DMS153 (cell line): ENCODE results near the gene PTCD1.

Source experiments
- DNase-seq: peaks from one replicate; lab custom pipeline; 2025; lab: John Stamatoyannopoulos, UW

The PTCD1 gene

DNA sequence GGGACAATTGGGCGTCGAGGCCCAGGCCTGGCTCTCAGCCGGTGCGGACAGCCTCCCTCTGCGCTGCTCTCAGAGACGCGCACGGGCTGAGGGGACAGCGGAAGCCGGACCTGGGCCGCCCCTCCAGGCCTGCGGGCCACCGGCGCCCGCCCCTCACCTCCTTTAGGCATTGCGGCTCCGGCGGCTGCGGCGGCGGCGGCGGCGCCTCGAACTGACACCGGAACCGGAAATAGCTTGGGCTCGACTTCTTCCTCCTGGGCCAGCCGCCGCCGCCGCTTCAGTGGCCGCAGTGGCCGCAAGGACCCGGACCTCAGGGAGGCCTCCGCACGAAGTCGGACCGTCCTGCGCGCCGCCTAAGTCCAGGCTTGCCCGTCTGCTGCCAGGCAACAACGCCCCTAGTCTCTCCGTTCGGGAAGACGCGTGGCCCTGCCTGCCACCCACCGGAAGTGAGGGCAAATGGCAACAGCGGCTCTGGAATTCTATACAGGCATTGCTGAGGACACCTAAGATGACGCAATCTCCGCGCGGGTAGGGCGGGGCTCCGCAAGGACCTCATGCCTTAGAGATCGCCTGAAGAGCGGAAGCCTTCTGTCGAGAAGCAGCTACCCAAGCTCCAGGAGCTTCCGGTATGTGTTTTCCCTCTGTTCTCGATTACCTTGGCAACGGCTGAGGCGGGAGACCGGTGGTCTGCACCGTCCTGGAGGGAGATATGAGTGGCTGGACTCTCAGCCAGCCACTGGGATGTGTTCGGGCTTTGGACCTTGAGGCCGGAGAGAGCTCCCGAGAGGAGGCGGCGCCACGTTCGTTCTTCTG lies 30.0 kb downstream of the PTCD1 start, which contains the start of the genes BUD31 and PDAP1:
Gene BUD31 (plus strand): TSS at position 591 of the 813 bp plus-strand sequence. CDS start 2,124 bp downstream, outside the sequence.
Gene PDAP1 (minus strand): TSS at position 219 of the 813 bp plus-strand sequence. CDS start 49 bp downstream, at position 170.
- DNase-seq: peak; percentile 90

DNA sequence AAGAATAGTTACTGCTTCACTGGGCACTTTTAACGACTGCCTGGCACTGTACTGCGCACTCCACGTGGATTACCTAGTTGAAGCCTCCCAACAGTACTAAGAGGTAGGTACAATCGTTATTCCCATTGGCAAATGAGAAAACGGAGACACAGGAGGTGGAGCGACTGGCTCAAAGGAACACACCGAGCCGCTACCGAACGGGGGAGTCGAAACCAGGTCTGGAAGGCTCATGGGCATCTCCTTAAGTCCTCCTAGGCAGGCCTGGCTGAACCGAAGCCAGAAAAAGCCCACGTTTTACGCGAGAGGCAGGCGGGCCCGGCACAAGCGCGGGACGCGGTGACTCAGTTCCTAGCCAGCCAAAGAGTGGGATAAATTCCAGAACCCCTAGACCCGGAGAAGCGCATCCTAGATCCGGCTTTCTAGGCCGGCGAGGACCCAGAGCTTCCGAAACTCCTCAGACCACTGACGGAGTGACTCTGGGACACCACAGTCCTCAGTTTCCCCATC lies 30.7 kb downstream of the PTCD1 start:
- no peak for DNase-seq

DNA sequence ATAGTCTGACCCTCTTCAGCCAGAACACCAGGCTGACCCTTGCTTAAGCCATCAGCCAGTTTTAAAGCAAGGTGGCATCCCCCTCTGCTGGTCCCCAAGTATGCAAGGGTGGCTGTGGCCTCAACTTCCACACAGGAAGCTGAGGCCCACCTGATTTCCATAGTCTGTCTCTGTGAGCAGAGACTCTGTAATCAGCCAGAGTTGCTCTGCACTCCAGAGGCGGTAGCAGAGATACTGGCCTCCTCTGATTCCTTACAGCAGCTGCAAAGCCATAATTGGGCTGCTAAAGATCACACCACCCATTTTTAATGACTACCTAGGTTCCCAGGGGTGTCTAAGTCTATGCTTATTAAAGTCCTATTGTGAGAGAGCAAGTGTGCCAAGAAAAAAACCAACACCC lies 32.0 kb downstream of the PTCD1 start:
- DNase-seq: no peak

DNA sequence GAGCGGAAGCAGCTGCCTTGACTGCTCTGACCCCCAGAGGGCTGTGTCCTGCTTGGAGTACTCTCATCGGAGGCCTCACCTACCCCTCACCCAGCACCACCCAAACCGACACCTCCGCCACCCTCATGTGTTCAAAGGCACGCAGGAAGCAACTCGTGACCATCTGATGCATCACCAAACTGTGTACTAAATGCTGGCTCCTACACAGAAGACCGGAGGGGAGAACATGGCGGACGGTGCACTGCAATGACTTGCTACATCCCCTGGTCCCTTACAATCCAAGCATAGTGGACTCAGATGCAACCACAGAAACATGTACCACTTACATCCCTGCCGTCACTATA lies 33.6 kb downstream of the PTCD1 start:
- DNase-seq: no peak

DNA sequence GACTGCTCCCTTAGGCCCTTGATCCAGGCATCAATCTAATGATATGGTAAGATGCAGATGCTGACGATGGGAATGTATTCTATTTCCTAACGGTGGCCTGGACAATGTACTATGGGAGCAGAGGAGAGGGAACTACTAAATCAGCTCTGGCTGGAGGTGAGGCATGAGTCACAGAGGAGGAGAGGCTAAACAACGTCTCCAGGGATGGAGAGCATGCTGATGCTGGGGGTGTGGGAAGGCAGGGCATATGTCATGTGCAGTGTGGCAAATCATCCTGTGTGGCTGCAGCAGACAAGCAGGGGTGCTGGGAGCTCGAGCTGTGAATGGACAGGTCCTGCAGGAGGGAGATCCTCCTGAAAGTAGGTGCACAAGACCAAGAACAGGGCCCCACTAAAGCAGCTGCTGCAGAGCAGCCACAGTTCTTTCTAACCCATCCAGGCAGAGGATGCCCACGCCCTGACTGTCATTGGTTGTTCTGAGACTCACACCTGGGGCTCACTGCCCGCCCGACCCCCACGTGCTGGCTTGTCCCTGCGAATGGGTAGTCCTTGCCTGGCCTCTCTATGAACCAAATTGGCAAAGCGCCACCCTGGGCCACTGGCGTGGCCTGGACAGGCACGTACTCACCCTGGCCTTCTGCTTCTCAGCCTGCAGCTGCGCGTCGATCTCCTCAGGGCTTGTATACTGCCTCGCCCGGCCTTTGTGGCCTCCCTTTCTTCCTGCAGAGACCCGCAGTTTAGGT lies 34.2 kb downstream of the PTCD1 start:
- DNase-seq: no peak

DNA sequence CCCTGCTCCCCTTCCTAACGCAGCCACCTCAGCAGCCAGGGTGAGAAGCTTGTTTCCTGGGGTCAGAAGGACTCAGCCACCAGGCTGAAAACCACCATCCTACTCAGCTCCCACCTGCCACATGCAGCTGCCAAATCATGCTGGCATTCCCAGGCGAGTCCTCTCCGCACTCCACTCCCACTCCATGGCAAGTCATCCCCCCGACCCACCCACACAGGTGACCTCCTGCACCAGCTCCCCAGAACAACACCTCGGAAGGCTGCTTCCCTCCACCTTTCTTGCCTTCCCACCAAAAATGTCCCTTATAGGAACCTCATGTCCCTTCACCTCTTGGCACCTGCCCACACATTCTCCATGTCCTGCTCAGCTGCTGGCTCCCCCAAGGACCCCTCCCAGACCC lies 34.8 kb downstream of the PTCD1 start:
- no peak for DNase-seq

DNA sequence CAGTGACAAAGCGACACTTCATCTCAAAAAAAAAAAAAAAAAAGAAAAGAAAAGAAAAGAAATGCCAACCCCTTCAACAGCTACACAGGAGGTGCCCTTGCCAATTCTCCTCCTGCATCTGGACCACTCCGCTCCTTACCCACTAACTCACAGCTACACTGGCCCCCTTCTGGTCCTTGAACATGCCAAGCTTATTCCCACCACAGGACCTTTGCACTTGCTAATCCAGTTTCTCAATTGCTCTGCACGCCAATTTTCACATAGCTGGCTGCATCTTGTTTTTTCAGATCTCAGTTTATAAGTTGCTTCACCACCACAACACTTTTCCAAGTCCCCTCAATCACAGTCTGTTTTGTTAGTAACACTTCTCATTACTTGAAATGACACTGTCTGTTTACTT lies 35.7 kb downstream of the PTCD1 start:
- no peak for DNase-seq

DNA sequence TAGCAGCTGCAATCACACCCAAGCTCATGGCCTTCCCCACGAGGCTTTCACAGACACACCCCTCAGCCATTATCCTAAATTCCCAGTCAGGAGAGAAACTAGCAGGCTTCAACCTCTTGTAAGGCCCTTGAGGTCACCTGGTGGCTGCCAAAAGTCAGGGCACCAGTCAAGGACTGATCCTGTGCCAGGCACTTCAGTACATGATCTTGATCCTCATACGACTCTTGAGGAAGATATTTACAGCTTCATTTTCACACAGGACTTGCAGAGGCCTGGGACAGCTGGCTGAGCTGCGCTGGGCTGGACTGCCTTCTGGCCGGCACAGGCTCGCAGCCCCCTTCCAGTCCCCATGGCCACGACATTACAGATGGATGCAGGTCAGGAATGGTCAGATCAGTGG lies 39.0 kb downstream of the PTCD1 start:
- DNase-seq: no peak

DNA sequence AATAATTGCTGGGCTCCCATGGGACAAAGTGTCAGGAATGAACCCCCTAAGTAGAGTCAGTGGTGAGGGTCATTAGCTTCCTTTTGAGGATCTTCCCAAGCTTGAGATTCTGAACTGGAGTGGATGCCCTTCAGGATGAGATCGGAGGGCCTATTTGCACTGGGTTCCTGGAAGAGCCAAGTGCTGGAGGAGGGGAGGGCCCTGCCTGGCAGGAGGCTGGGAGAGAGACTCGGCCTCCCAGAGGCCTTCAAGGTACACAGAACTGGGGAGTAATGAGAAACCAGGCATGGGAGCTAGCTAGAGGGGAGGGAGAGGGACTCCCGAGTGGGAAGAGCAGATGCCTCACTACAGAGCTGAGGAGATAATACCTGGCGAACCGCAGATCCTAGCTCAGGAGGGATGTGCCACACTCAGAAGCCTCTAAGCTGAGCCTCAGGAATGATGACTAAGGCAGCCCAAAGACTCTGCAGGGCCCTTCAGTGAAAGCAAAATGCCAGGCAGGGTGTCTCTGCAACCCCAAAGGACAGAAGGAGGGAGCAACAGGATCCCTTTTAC lies 39.6 kb downstream of the PTCD1 start:
- DNase-seq: no peak

DNA sequence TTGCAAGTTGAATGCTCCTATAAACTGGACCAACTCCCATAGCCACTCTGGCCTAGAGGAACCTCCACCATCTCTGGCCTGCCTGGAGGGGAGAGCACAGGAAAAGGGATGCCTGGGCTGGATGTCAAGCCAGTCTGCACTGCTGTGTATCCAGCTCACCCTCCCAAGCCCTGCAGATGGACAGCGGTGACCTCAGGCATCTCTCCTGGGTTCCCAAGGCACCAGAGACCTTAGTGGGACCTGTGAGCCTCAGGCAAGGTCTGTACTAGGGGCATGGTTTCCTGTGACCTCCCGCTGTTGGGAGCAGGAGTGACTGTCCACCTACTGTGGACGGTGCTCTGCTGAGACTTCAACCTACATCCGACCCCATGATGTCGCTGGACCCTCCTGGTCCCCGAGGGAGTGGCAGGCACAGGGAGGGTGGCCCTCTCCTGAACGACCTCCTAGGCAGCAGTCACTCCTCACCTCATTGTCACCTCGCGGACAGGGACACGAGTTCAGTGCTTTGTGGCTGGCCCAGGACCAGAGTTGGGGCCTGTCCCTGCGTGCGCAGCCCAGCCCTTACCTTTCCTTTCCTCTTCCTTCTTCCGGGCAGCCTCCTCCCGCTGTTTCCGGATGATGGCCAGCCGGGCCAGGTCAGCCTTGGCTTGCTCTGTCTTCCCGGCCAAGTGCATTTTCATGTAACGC lies 41.2 kb downstream of the PTCD1 start:
- DNase-seq: no peak

DNA sequence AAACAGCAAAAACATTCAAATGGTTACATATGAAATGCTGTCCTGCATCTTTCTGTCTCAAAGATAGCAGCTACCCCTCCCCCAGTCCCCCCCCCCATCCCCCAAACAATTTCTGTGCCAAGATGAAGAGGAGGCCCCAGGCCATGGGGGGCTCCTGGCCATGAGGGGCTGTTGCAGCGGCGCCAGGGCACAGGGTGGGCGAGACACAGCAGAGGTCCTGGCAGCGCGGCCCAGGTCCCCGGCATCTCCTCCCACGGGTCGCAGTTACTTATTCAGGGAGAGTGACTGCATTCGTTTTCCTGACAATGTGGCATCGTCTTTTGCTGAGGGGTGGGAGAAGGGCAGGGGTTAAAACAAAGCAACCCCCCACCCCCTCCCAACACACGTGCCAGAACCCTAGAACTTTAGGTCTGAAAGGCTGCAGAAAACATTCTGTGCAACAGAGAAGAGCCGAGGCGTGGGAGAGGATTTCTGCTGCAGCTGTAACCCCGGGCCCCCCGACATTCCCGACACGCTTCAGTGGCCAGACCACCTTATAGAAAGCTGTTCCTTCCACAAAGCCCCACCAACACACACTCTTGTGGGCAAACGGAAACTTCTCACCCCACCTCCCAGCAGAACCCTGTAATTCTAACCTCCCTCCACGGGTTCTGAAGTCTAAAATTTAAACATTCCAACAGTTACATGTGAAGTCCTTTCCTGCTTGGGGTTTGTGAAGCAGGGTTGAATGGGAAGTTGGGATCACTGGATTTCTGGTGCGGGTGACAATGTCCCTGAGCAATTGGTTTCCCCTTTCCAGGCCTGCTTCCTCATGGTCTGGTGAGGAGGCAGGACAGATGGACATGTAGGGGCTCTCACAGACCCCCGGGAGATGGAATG lies 41.9 kb downstream of the PTCD1 start:
- DNase-seq: no peak

DNA sequence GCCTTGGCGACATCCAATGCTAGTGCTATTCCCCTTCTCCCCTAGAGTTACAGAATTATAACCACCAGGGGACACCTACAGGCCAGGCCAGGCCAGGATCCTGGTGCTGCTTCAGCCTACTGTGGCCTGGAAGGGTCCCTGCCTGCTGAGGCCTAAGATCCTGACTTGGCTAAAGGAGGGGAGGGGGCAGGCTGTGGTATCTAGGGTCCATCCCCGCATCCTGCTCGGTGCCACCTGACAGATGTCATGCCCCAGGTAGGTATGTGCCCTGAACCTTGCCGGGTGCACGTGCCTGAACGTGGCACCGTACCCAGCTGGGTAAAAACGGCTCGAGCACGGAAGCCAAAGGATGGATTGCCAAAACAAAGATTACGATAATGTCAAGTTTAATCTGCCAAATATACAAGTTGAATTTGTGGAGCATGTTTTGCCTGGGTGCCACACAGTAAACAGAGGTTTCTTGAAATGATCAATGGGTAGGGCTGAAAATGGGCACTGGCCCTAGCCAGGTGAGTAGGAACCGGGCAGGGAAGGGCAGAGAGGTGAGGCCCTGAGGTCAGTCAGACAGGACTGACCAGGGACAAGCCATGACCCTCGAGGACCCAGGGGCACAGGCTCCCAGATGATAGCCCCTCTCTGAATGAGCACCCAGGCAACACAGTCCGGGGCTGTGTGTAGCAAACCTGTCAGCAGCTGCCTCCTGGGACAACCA lies 42.8 kb downstream of the PTCD1 start:
- DNase-seq: no peak

DNA sequence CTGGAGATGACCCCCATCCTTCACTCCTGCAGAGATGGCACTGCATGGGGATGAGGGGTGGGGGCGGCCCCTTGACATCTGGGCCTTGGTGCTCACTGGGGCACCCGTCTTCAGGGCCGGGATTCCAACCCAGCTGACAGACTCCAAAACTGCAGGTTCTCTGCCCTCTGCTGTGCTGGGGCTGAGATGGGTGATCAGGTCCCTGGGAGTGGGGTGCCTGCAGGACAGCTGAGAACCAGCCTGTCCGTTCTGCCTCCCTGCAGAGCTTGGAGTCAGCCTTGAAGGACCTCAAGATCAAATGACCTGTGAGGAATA lies 44.5 kb downstream of the PTCD1 start:
- no peak for DNase-seq

DNA sequence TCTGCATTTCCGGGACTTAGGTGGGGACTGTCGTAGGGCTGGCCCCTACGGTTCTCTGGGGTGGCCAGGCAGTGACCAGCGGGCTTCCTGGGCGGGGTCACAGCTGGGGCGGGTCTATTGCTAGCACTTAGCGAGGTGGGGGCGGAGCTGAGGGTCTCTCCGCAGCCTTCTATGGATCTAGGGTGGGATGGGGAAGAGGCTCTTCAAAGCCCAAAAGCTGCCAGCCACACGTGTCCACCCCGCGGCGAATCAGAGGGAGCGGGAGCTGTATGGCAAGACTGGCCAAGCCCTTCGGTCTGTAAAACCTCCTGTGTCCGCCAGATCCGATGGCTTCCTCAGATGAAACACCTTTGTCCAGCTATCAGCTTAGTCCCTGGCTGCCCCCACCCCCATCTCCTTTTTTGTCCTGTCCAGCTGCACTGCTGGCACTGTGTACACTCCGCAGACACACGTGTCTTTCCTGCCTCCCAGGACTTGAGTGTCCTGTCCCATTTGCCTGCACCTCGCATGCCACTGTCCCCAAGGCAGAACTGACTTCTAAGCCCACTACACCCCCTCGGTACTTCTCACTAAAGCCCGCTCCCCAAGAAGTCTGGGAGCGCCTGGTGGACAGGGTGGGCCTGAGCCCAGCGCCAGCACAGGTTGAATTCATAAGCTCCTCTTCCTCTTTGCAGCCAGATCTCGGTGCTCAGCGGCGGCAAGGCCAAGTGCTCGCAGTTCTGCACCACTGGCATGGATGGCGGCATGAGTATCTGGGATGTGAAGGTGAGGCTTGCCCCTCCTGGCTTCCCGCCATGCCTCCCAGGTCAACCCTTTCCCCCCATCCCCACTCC lies 45.0 kb downstream of the PTCD1 start:
- DNase-seq: no peak

DNA sequence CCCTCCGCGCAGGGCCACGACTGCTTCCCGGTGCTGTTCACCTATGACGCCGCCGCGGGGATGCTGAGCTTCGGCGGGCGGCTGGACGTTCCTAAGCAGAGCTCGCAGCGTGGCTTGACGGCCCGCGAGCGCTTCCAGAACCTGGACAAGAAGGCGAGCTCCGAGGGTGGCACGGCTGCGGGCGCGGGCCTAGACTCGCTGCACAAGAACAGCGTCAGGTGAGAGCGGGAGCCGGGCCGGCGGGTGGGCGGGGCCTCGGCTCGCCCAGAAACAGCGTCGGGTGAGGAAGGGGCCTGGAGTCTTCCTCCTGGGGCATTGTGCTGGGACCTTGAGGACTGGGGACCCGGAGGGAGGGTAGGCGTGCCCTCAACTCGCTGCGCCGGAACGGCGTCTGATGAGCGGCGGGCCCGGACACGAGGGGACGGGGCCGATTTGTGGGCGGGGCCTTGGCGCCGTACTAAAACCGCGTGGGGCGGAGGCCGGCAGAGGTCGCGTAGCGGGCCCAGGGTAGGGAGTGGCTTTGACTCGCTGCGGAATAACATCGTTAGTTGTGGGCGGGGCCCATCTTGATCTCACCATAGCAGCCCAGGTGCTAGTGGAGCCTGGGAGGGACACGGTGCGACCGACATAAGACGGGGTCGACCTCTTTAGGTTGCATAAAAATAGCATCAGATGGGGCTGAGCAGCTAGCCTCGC lies 45.8 kb downstream of the PTCD1 start:
- DNase-seq: peak; percentile 79

DNA sequence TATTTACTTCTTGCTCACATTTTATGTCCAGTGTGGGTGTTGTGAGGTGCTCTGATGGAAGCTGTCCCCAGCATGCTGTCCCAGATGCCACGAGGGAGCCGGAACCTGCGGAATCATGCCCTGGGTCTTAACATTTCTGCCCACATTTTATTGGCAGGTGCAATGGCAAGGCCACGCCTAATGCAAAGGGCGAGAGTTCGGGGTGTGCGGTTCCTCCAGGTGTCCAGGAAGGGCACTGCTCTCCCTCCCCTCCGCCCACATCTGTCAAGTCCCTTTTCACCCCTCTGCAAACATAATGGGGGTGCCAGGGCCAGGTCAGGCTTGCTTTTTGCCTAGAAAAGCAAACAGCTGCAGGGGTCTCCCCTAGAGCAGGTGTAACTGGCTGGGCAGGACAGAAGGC lies 46.6 kb downstream of the PTCD1 start:
- DNase-seq: no peak

DNA sequence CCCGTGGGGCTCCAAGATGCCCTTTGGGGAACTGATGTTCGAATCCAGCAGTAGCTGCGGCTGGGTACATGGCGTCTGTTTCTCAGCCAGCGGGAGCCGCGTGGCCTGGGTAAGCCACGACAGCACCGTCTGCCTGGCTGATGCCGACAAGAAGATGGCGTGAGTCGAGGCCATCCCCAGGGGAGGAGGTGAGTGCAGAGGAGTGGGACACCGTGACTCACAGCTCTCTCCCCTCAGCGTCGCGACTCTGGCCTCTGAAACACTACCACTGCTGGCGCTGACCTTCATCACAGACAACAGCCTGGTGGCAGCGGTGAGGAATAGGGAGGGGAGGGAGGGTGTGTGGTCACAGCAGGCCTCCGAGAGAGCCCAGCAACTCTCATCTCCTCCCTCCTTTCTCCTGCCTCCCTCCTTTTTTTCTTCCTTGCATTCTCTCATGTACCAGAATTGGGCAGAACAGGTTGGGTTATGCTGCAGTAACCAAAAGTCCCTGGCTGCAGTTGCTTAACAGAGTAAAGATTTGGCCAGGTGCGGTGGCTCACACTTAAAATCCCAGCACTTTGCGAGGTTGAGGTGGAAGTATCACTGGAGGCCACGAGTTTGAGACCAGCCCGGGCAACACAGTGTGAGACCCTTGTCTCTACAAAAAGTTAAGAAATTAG lies 47.5 kb downstream of the PTCD1 start:
- DNase-seq: no peak

DNA sequence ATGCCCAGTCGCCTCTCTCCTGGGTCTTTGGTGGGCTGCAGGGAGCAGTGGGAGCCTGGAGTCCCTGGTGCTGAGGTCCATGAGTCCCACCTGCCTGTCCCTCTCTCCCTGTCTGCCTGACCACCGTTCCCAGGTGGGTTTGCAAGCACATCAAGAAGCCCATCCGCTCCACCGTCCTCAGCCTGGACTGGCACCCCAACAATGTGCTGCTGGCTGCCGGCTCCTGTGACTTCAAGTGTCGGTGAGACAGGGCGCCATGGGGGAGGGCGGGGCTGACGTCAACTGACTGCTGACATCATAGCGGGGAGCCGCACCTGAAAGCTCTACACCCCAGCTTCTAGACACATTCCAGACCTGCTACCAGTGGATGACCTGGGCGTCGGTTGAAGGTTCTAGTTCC lies 48.8 kb downstream of the PTCD1 start:
- no peak for DNase-seq

DNA sequence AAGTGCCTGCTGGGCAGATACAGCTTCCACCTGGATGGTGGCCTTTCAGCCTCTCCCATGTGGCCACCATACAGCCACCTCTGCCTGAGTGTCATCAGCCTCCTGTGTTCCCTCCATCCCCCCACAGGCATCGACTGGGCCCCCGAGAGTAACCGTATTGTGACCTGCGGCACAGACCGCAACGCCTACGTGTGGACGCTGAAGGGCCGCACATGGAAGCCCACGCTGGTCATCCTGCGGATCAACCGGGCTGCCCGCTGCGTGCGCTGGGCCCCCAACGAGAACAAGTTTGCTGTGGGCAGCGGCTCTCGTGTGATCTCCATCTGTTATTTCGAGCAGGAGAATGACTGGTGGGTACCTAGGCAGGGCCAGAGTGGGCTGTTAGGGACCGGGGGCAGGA lies 50.7 kb downstream of the PTCD1 start:
- DNase-seq: no peak
